Measurements from ENCODE around the gene ZFR2.

DNA sequence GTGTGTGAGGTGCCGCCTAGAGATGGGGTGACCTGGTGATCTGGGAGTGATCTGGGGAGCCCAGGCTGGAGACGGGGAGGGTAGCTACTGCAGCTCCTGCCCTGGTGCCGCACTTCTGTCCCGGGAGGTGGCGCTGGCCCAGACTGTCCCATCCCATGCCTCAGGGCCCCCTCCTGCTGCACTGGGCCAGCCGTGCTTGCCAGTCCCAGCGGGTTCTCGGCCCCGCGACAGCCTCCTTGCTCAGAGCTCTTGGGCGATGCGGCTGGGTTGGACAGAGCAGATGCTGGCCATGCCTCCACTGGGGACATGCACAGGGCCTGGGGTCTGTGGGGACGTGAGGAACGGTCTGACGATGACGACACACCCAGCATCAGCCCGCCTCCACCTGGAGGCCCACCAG lies 99.3 kb downstream of the ZFR2 start:
- TF ChIP-seq, protein P1, sequence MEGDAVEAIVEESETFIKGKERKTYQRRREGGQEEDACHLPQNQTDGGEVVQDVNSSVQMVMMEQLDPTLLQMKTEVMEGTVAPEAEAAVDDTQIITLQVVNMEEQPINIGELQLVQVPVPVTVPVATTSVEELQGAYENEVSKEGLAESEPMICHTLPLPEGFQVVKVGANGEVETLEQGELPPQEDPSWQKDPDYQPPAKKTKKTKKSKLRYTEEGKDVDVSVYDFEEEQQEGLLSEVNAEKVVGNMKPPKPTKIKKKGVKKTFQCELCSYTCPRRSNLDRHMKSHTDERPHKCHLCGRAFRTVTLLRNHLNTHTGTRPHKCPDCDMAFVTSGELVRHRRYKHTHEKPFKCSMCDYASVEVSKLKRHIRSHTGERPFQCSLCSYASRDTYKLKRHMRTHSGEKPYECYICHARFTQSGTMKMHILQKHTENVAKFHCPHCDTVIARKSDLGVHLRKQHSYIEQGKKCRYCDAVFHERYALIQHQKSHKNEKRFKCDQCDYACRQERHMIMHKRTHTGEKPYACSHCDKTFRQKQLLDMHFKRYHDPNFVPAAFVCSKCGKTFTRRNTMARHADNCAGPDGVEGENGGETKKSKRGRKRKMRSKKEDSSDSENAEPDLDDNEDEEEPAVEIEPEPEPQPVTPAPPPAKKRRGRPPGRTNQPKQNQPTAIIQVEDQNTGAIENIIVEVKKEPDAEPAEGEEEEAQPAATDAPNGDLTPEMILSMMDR (conservative IDR thresholded peaks at IDR 0.05; ENCODE audit: low read depth, low read length), result no peak
- TF ChIP-seq EZH2 (IDR thresholded peaks at IDR 0.05; ENCODE audit: borderline replicate concordance, low read depth, low read length, poor library complexity, severe bottlenecking), result no peak
